ENCODE measurements around the gene CDC25A. TPM values are rescaled to one million over a fixed set of nuclear protein-coding genes. Genes with fewer than 3 reads are reported as not detected.
"Not testable (repeated sequence)": the region's sequence is repeated elsewhere in the genome, so short reads cannot be mapped to it uniquely, and the experiment has no call there.

CDC25A gene
- total RNA-seq (ENCODE audit: insufficient read depth, low replicate concordance), result 1.2 TPM

DNA sequence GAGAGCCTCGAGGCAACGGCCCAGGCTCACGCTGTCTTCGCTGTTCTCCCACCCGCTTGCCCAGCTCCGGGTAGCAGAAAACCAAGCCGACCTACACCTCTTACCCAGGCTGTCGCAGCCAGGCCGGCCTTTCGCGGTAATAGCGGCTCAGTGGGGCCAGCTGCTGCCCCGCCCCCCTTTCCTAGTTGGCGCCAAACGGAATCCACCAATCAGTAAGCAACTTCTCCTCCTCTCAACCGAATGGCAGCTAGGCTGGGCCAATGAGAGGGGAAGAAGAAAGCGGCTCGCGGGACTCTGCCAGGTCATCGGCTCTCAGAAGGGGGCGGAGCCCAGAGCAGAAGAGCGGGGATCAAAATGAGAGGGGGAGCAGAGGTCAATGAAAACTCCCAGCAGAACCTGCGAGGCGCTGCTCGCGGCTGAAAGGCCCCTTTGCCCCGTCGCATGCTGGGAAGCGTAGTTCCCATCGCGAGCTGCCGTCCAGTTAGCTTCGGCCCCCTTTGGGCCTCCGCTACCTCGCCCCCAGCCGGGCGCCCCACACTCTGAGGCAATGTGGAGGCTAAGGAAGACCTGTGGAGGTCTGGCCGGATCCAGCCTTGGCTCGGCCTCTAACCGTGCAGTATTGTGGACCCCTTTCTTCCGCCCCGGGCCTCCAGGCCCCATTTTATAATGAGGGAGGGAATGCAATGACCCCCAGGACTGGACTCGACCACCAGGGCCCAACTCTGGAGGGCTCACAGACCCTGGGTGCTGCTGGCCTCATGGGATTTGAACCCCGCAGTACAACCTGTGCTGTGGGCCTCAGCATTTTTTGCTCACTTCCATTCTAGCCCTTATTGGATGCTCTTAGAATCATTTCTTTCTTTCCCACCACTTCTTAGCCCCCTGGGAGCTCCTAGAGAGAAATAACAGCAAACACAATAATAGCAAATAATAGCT is at the start of gene CDC25A:
Gene CDC25A, minus strand, starts transcription at position 152 of the 936 bp plus-strand sequence. CDS start 470 bp downstream, outside the sequence.
- DNase-seq (ENCODE audit: low spot score), result peak; percentile 100

DNA sequence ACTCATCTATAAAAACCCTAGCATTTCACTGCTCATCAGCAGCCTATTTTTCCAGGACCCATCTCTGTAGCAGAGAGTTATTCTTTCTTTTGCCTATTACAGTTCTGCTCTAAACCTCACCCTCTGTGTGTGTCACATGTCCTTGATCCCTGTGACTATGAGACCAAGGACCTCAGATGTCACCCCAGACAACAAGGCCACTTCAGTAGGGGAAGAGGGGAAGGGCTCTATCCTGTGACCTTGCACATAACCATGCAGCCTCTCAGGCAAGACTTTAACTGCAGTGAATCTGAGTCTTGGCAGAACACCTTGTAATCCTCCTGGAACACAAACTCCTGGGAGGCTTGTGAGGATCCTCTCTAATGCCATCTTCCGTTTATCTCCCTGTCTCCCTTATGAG is 48.3 kb upstream of the CDC25A start:
- no peak for DNase-seq (ENCODE audit: low spot score)

DNA sequence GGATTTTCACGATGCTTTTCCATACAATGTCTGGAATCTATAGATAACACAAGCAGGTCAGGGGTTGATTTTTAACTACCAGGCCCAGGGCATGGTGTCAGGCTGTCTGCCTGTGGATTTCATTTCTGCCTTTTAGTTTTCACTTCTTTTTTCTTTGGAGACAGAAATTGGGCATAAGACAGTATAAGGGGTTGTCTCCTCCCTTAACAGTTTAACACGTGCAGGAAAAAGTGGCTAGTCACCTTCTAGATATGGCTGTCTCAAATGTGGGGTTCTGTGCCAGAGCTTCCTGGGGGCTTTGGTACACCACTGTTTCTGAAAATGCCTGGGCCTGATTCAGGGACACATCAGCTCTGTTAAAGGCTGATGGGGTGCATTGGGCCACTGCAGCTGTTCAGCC is 45.3 kb upstream of the CDC25A start:
- DNase-seq (ENCODE audit: low spot score), result no peak

DNA sequence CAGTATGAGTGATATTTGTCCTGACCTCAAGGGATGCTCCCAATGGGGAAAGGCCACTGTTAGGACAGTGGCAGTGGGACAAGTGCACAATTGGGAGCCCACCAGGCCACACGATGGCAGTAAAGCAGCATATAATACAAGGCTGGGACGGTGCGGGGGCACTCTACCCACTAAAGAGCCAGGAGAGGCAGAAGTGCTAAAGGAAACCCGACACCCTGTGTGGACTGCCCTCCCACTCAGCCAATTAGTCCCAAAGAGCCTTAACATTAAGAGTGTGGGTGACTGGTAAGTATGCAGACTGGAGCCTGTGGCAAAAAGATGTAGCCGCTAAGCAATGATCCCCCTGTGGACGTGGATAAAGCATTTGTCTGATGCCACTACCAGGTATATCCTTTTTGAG is 44.5 kb upstream of the CDC25A start:
- peak; percentile 47 for DNase-seq (ENCODE audit: low spot score)

DNA sequence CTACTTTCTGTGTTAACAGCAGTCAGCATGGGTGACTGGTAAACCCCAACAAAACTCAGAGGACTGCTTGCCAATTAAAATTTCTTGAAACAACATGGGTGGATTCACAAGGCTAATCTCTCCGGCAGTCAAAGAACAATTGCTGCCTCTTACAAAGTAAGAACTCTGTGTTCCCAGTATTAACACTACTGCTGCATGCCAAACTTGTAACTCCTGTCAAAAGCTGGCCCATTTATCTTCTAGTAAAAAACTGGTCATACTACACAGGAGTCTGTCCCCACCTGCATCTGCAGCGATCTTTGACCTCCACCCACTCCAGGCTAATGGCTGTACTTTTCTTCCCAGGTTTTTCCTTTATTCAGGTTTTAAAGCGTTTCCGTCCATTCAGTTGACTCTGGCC is 44.0 kb upstream of the CDC25A start:
- no peak for DNase-seq (ENCODE audit: low spot score)

DNA sequence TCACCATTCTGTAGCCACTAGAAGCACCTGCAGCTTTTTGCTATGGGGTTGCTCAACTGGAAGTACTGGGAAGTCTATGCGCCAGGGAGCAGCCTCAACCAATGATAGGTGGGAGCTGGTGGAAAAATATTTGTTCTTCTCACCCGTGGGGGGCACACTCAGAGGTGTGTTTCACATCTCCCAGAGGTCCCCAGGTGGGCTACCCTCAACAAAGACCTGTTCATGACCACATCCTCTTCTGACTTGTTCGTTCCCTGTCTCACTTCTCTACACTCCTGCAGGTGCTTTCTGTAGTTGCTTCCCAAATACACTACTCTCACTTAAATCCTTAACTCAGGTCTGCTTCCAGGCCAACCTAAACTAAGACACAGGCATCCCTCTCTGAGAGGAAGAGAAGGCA is 38.7 kb upstream of the CDC25A start:
- DNase-seq (ENCODE audit: low spot score), result no peak

DNA sequence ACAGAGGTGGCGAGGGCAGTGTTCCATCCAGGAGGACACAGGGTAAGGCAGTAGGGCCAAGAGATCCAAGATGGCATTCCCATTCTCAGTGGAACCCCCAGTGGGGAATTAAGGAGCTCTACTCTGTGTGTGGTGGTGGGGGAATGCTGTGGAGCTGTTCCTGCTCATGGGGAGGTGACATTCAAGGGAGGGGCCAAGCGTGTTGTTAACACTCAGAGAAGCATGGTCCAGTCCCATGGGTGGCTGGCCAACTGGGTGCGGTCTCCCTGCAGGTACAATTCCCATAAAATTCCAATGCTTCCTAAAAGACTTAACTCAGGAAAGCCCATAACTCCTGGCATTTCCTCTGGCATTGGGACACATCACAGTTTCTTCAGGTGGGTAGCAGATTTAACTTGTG is 37.4 kb upstream of the CDC25A start:
- no peak for DNase-seq (ENCODE audit: low spot score)

DNA sequence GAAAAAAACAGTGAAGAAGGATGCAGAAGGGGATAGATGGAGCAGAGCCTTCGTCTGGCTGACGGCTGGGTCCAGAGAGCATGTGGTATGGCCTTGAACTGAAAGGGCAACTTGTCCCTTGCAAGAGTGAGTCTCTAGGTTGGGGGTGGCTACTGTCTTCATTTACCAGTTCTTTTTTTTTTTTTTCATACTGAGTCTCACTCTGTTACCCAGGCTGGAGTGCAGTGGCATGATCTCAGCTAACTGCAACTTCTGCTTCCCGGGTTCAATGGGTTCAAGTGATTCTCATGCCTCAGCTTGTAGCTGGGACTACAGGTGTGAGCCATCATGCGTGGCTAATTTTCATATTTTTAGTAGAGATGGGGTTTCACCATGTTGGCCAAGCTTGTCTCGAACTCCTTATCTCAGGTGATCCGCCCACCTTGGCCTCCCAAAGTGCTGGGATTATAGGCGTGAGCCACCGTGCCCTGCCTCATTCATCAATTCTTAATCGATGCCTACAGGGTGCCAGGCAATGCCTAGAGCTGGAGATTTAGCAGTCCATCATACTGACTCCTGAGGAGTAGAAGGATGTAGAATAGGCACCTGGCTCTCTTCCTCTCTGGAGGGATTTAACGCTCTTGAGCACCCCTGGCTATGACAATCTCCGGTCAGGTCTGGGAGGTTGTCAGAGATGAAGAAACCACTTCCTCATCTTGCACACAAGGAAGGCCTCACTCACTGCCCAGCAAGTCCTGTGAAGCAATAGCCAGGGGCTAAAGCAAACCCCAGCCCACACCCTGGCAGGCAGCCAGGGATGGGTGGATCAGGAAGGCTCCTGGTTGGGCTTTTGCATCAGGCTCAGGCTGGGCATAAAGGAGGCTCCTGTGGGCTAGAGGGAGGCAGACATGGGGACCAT is 34.6 kb upstream of the CDC25A start, which contains the start of gene CAMP:
Gene CAMP, plus strand, starts transcription at position 880 of the 898 bp plus-strand sequence. Its CDS starts 17 bp downstream, at position 897.
- peak; percentile 46 for DNase-seq (ENCODE audit: low spot score)

DNA sequence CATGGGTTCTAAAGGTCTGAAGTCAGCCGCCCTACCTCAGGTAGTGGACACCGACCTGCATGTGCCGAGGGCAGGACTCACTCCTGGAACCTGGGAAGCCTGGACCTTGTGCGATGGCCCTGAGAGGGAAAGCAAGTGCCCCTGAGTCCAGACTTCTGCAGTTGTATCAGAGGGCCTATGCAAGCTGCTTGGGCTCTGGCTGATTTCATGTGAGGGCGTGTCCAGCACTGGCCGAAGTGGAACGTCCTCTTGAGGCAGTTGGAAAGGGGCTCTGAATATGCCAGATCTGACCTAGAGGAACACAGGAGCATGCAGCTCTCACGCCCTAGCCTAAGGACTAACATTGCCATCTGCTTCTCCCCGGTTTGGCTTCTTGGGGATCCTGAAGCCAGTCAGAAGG is 32.5 kb upstream of the CDC25A start:
- DNase-seq (ENCODE audit: low spot score), result no peak

DNA sequence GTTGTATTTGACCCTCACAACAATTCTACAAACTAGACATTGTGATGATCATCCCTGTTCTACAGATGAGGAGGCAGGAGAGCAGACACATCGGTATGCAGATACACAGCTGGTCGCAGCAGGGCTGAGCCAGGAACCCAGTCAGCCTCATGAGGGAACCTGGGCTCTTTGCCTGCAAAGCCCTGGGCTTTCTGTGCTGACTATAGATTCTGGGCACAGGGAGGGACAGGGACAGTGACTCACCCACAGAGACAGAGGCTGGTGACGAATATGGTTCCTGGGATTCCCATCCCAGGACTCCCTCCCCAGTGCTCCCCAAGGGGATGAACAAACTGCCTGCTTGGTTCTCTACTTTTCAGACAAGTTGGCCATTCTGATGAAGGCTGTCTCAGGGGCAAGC is 31.3 kb upstream of the CDC25A start:
- no peak for DNase-seq (ENCODE audit: low spot score)

DNA sequence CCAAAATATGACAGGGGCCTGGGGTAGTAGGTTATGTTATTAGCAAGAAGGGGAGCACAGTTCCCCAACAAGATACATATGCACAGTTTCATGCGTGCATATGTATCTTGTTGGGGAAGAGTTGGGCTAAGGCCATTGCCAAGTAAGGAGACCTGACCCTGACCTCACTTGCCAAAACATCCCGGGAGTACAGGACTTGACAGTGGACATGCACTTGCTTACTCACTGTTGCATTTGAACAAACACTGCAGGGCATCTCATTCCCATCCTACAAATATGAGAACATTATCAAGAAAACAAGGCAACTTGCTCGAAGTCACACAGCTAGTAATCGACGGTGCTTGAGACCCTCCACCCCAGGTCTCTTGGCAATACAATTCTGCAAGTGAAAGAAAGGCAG is 30.3 kb upstream of the CDC25A start:
- DNase-seq (ENCODE audit: low spot score), result no peak

DNA sequence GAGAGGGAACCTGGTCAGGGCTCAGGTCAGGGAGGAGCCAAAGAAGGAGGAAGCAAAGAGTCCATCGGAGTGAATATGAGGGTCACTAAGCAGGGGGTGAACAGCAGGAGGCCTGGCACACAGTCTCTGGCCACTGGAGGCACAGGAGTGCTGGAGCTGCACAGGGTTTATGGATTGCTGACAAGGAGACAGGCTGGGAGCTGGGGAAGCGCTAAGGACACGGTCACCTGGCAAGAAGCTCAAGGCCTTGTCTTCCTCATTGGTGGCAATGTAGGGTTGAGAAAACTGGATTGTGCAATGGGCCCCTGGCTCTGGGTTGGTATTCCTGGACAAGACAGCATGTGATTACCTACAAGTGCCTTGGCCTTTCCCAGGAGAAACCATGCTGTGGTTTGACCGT is 29.2 kb upstream of the CDC25A start:
- DNase-seq (ENCODE audit: low spot score), result no peak

DNA sequence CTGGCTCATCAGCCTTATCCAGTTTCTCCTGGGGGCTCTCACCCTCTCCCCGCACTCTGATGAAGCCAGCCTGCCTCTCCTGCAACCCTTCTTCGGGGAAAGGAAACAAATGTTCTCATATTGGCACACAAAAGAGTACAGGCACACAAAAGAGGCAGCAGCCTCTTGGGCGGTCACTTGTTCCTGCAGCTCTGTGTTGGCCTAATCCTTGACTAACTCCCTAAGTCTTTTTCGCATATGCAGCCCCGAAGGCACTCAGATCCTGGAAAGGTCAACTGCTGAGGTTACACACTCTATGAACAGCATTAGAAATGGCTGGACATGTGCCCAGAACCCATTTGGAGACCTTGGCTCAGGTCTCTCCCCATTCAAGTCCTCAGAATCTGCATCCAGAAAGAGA is 27.7 kb upstream of the CDC25A start:
- DNase-seq (ENCODE audit: low spot score), result no peak

DNA sequence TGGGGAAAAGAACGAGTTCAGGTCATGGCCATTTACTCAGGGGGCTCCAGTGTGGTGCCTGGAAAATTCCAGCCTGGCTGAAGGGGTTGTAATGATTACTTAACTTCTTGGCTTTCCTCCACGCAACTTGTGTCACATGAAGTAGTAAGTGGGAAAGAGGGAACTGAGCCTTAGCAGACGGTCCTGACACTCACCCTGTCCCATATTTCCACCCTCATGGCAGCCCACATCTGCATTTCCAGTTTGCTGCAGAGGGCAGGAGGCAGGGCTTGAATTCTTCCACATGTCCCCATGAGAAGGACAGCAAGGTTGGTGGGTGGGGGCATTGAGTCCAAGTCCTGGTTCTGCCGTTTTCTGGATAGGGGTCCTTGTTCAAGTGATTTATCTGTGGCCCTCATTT is 27.2 kb upstream of the CDC25A start:
- peak; percentile 26 for DNase-seq (ENCODE audit: low spot score)

DNA sequence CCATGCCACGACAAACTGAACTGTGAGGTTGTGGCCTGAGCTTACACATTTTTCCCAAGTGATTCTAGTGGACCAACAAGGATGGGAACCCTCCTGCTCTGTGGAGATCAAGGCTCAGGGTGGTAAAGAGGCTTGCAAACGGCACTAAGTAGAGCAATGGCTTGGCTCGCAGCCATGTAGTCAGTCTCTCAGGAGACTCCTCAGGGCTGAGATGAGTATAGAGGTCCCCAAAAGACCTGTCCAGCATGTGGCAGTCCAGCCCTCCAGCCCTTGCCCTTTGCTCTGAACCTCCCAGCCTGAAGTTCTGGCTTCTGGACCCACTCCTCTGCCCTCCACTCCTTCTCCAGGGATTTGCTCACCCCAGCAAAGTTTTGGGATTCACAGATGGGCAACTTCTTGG is 26.8 kb upstream of the CDC25A start:
- no peak for DNase-seq (ENCODE audit: low spot score)

DNA sequence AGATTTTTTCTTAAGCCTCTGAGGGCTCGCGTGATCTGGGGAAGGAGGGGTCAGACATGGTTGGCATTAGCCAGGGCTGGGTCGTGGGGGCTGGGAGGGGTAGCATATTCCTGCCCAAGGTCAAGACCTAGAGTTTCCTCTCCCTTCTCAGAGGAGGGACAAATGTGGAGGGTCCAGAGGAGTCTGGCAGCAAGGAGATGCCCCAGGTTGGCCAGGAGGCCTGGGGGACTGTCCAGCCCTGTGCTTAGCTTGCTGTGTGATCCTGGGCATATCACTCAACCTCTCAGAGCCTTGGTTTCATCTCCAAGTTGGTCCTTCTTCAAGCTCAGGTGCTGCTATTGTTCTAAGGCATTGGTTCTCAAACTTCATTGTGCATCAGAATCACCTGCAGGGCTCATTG is 26.0 kb upstream of the CDC25A start:
- DNase-seq (ENCODE audit: low spot score), result no peak

DNA sequence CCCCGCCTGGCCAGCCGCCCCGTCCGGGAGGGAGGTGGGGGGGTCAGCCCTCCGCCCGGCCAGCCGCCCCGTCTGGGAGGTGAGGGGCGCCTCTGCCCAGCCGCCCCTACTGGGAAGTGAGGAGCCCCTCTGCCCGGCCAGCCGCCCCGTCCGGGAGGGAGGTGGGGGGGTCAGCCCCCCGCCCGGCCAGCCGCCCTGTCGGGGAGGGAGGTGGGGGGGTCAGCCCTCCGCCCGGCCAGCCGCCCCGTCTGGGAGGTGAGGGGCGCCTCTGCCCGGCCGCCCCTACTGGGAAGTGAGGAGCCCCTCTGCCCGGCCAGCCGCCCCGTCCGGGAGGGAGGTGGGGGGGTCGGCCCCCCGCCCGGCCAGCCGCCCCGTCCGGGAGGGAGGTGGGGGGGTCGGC is 23.6 kb upstream of the CDC25A start:
- not testable (repeated sequence) for DNase-seq (ENCODE audit: low spot score)

DNA sequence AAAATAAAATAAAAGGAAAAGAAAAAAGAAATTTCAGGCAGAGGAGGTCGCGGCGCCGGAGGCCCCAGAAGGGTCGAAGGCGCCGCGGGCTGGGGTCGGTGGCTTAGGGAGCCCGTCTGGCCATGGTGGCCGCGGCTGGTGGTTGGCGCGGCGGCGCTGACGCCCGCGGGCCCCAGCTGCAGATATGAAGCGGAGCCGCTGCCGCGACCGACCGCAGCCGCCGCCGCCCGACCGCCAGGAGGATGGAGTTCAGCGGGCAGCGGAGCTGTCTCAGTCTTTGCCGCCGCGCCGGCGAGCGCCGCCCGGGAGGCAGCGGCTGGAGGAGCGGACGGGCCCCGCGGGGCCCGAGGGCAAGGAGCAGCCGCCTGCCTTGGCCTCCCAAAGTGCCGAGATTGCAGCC is 22.3 kb upstream of the CDC25A start:
- not testable (repeated sequence) for DNase-seq (ENCODE audit: low spot score)

DNA sequence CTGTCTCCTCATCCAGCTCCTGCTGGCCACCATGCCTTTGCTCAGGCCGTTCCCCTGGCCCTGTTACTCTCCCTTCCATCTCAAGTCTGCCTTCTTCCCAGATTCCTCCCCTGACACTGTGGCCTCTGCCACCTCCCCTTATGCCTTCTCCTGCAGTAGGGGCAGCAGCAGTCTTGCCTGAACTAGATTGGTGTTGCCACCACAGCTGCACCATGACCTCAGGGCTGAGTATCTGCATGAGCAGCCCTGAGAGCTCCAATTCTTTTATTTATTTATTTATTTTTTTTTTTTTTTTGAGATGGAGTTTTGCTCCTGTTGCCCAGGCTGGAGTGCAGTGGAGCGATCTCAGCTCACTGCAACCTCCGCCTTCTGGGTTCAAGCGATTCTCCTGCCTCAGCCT is 21.2 kb upstream of the CDC25A start:
- no peak for DNase-seq (ENCODE audit: low spot score)

DNA sequence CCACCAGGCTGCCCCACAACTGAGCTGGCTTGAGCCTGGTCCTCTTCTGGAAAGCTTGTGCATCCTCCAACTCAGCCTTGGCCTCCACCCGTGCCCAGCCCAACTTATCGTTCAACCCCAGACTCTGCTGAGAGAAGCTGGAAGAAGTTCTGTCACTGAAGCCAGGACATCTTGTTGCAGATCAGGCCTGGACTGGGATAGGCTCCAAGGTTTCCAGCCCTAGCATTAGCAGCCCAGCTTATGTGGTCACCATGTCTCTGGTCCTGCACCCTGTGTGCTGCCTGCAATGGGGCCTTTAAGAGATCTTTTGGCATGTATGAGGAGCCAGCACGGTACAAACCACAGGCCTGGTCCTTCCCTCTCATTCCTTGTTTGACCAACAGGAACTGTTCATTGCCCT is 19.9 kb upstream of the CDC25A start:
- DNase-seq (ENCODE audit: low spot score), result peak; percentile 20

DNA sequence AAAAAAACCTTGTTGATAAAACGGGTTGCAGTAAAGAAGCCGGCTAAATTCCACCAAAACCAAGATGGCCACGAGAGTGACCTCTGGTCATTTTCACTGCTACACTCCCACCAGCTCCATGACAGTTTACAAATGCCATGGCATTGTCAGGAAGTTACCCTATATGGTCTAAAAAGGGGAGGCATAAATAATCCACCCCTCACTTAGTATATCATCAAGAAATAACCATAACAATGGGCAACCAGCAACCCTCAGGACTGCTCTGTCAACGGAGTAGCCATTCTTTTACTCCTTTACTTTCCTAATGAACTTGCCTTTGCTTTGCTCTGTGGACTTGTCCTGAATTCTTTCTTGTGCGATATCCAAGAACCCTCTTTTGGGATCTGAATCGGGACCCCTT is 14.4 kb upstream of the CDC25A start:
- DNase-seq (ENCODE audit: low spot score), result no peak

DNA sequence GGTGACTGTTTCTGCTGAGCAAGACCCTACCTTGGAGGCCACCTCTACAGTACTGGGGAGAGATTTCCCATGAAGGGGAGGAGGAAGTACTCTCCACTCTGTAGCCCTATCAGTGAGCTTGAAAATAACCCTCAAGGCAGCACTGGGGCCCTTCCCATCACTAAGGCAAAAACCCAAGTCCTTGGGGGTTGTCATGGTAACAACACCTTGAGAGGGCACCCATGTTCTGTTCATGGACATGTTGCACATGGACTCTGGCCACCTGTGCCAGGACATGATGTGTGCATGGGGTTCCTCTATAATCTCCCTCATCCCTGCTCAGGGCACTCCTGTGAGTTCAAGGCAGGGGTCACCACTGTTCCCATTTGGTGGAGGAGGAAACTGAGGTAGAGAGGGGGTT is 10.9 kb upstream of the CDC25A start:
- DNase-seq (ENCODE audit: low spot score), result no peak

All from umbilical cord (tissue), 2 donors.